Dendritic cell treated with granulocyte-macrophage colony-stimulating factor and Interleukin-4, amounts not matched to agents 40 ng/mL and 50 ng/mL, for 4 days (primary cell): Measurements from ENCODE around the gene ANKRD36B.
"Not testable (repeated sequence)": the region's sequence is repeated elsewhere in the genome, so short reads cannot be mapped to it uniquely, and the experiment has no call there.

Experiments used
- H3K27ac Mint-ChIP-seq: one replicate; pipeline ENCODE4 v1.8.0; 2022; ENCODE audit warnings: mild to moderate bottlenecking, mixed read lengths
- H3K27me3 Mint-ChIP-seq: one replicate; pipeline ENCODE4 v1.8.0; 2022; ENCODE audit warnings: mild to moderate bottlenecking, mixed read lengths
- H3K36me3 Mint-ChIP-seq: one replicate; pipeline ENCODE4 v1.8.0; 2022; ENCODE audit warnings: low read depth, mixed read lengths
- H3K4me1 Mint-ChIP-seq: one replicate; pipeline ENCODE4 v1.8.0; 2022; ENCODE audit warnings: low read depth, mixed read lengths
- H3K4me3 Mint-ChIP-seq: one replicate; pipeline ENCODE4 v1.8.0; 2022; ENCODE audit warnings: mild to moderate bottlenecking, moderate library complexity, mixed read lengths
- H3K9me3 Mint-ChIP-seq: one replicate; pipeline ENCODE4 v1.8.0; 2022; ENCODE audit warnings: mixed read lengths
- intact Hi-C: fragments of 100-400 bp; cut with micrococcal nuclease; formaldehyde crosslinking; loops from one replicate; pipeline ENCODE4 v1.15.0; 2022

Gene ANKRD36B

DNA sequence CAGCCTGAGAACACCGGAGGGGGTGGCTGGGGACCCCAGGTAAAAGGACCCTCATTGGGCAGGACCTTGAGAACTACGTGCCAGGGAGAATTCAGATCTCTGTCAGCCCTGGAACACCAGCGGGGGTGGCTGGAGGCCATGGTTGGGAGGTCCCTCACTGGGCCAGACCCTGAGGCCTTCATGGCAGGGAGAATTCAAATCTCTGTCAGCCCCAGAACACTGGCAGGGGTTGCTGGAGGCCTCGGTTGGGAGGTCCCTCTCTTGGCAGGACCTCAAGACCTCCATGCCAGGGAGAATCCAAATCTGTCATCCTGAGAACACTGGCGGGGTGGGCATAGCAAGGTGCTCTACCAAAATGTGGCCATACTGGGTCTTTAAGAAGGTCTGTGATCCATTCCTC lies 99.5 kb downstream of the ANKRD36B start:
- H3K27me3 Mint-ChIP-seq, H3K4me3 Mint-ChIP-seq, H3K9me3 Mint-ChIP-seq, H3K27ac Mint-ChIP-seq, H3K36me3 Mint-ChIP-seq, H3K4me1 Mint-ChIP-seq, intact Hi-C loops: not testable (repeated sequence)
